Measurements from ENCODE around the gene PEX26. TPM values are rescaled to one million over a fixed set of nuclear protein-coding genes. Genes with fewer than 3 reads are reported as not detected.

Gene PEX26
- total and polyA plus RNA-seq, 9 donors: 13.0 to 33.4 (median 23.5) TPM

DNA sequence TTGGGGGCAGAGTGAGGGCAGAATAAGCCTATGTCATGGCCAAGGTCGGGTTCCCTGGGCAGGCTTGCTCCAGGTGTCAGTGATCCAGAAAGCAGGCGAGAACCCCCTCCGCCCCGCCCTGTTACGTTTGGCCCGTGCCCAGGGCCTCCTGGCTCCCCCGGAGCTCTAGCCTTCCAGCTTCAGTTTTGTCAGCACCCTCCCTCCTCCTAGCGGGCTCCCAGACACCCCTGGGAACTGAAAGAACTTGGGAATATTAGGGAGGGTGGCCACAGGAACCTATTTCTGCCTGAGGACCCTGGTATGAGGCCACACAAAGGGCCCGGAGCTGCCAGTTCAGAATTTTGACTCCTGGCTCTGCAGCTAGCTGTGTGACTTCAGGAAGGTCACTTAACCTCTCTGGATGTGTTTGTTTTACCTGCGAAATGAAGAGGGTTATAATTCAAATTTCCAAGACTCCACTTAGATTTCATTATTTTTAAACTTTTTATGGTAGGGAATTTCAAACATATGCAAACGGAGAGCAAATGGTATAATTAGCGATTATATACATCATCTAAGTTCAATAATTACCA lies 34.1 kb downstream of the PEX26 start:
- DNase-seq: peak in 1 of 5 donors; percentile 49
- Histone ChIP-seq H3K36me3 (no peaks in the 10 kb centered on the region), H3K9me3 (no peaks in the 10 kb centered on the region), H3K4me1 (ENCODE audit: insufficient read depth) (peaks cover 14% of the 10 kb centered on the region), H3K27ac (no peak overlapping the region), H3K4me3 (no peak overlapping the region), H3K27me3 (no peaks in the 10 kb centered on the region)
- 58 to 74% (median 63%) methylated on average over 12 of the region's 12 CpGs for WGBS, 3 donors
- intact Hi-C loops (cut with DNase I): no loop called here
- TF ChIP-seq EP300 (IDR thresholded peaks at IDR 0.05) (no peak), POLR2A (IDR thresholded peaks at IDR 0.05) (no peak)
- TF ChIP-seq, protein P1, sequence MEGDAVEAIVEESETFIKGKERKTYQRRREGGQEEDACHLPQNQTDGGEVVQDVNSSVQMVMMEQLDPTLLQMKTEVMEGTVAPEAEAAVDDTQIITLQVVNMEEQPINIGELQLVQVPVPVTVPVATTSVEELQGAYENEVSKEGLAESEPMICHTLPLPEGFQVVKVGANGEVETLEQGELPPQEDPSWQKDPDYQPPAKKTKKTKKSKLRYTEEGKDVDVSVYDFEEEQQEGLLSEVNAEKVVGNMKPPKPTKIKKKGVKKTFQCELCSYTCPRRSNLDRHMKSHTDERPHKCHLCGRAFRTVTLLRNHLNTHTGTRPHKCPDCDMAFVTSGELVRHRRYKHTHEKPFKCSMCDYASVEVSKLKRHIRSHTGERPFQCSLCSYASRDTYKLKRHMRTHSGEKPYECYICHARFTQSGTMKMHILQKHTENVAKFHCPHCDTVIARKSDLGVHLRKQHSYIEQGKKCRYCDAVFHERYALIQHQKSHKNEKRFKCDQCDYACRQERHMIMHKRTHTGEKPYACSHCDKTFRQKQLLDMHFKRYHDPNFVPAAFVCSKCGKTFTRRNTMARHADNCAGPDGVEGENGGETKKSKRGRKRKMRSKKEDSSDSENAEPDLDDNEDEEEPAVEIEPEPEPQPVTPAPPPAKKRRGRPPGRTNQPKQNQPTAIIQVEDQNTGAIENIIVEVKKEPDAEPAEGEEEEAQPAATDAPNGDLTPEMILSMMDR (IDR thresholded peaks at IDR 0.05): no peak

DNA sequence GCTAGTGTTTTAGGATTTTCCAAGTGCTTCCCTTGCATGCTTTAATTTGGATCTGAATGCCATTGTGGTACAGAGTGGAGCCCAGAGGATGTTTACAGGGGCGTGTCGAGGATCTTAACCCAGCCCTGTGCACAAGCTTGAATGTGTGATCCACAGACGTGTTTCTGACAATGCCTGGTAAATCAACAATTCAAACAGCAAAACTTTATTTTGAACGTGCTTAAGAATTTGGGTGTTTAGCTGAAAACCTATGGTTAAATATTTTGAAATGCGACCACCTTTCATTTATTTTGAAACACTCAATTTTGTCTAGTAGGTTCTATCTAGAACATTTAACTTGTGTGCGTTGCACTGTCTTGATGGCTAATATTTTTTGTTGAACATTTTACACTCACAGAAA lies 34.6 kb downstream of the PEX26 start:
- no peak for TF ChIP-seq EP300 (IDR thresholded peaks at IDR 0.05)
- TF ChIP-seq POLR2A (IDR thresholded peaks at IDR 0.05): no peak
- TF ChIP-seq, protein P1 (IDR thresholded peaks at IDR 0.05): no peak
- Histone ChIP-seq H3K9me3 (no peaks in the 10 kb centered on the region), H3K4me1 (ENCODE audit: insufficient read depth) (peaks cover 14% of the 10 kb centered on the region), H3K4me3 (no peak overlapping the region), H3K27me3 (no peaks in the 10 kb centered on the region), H3K36me3 (no peaks in the 10 kb centered on the region), H3K27ac (no peak overlapping the region)
- intact Hi-C loops (cut with DNase I): no loop called here
- WGBS, 3 donors: 55 to 59% (median 58%) methylated on average over 6 of the region's 6 CpGs
- DNase-seq: no peak

DNA sequence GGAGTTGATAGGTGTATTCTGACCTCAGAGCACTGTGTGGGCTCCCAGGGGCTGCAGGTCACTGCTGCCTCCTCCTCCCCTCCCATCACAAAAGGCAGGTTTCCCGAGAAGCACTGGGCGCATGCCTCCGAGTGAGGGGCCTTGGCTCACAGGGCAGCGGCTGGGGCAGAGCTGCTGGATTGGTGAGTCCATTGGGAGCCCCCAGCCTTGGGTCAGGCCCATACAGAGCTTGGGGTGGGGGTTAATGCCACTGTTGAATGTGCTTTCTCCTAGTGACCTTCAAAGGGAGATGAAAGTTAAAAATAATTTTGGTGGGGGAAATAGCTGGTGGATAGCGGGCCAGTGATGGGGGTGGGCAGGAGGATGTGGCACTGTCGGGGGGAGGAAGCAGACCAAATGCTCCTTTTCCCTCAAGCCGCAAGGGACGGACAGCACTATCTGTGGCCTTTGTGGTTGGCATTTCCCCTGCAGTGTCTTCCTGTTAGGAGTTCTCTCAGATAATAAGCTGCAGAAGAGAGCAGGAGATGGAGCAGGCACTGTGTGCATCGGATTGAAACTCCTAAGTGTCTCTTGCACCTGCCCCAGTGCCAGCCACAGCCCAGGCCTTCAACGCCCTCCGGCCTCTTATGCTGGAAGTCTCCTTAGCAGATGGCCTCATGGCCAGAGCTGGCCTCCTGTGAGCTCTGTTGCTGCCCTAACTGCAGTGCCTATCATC lies 36.0 kb downstream of the PEX26 start:
- Histone ChIP-seq H3K27ac (no peak overlapping the region), H3K4me1 (ENCODE audit: insufficient read depth) (peaks cover 14% of the 10 kb centered on the region), H3K9me3 (no peaks in the 10 kb centered on the region), H3K4me3 (no peak overlapping the region), H3K36me3 (no peaks in the 10 kb centered on the region), H3K27me3 (no peaks in the 10 kb centered on the region)
- WGBS, 3 donors: 89 to 94% (median 93%) methylated on average over 11 of the region's 11 CpGs
- TF ChIP-seq EP300 (IDR thresholded peaks at IDR 0.05) (no peak), POLR2A (IDR thresholded peaks at IDR 0.05) (no peak)
- TF ChIP-seq, protein P1 (IDR thresholded peaks at IDR 0.05): no peak
- intact Hi-C loops (cut with DNase I): no loop called here
- DNase-seq: no peak

DNA sequence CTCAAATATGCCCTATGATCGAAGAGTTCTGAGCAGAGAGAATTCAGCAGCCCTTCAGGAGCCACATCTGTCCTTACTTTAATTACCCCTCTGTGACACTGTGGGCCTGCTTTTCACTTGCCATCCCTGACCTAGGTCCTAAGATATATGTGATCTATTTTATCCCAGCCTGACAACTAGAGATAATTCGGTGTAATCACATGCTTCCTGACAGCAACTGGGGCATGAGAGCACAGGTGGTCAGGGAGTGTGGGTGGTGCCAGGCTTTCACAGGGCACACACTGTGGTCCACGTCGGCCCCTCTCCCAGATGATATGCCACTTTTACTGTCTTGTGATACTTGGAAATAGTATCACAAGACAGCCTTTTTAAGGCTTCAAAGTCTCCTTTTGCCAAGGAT lies 36.7 kb downstream of the PEX26 start:
- no peaks in the 10 kb centered on the region for H3K36me3 ChIP-seq
- no peak overlapping the region for H3K27ac ChIP-seq
- TF ChIP-seq POLR2A (IDR thresholded peaks at IDR 0.05) (no peak), EP300 (IDR thresholded peaks at IDR 0.05) (no peak)
- TF ChIP-seq, protein P1 (IDR thresholded peaks at IDR 0.05): no peak
- no peaks in the 10 kb centered on the region for H3K27me3 ChIP-seq
- H3K9me3 ChIP-seq: no peaks in the 10 kb centered on the region
- H3K4me3 ChIP-seq: no peak overlapping the region
- WGBS, 3 donors: 43 to 44% (median 43%) methylated on average over 4 of the region's 4 CpGs
- peaks cover 14% of the 10 kb centered on the region for H3K4me1 ChIP-seq (ENCODE audit: insufficient read depth)
- no peak for DNase-seq
- intact Hi-C loops (cut with DNase I): no loop called here

Data from ovary (tissue), 9 donors.